ENCODE measurements around the gene VEZT.
"Not testable (repeated sequence)": the region's sequence is repeated elsewhere in the genome, so short reads cannot be mapped to it uniquely, and the experiment has no call there.

VEZT gene, protein sequence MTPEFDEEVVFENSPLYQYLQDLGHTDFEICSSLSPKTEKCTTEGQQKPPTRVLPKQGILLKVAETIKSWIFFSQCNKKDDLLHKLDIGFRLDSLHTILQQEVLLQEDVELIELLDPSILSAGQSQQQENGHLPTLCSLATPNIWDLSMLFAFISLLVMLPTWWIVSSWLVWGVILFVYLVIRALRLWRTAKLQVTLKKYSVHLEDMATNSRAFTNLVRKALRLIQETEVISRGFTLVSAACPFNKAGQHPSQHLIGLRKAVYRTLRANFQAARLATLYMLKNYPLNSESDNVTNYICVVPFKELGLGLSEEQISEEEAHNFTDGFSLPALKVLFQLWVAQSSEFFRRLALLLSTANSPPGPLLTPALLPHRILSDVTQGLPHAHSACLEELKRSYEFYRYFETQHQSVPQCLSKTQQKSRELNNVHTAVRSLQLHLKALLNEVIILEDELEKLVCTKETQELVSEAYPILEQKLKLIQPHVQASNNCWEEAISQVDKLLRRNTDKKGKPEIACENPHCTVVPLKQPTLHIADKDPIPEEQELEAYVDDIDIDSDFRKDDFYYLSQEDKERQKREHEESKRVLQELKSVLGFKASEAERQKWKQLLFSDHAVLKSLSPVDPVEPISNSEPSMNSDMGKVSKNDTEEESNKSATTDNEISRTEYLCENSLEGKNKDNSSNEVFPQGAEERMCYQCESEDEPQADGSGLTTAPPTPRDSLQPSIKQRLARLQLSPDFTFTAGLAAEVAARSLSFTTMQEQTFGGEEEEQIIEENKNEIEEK

DNA sequence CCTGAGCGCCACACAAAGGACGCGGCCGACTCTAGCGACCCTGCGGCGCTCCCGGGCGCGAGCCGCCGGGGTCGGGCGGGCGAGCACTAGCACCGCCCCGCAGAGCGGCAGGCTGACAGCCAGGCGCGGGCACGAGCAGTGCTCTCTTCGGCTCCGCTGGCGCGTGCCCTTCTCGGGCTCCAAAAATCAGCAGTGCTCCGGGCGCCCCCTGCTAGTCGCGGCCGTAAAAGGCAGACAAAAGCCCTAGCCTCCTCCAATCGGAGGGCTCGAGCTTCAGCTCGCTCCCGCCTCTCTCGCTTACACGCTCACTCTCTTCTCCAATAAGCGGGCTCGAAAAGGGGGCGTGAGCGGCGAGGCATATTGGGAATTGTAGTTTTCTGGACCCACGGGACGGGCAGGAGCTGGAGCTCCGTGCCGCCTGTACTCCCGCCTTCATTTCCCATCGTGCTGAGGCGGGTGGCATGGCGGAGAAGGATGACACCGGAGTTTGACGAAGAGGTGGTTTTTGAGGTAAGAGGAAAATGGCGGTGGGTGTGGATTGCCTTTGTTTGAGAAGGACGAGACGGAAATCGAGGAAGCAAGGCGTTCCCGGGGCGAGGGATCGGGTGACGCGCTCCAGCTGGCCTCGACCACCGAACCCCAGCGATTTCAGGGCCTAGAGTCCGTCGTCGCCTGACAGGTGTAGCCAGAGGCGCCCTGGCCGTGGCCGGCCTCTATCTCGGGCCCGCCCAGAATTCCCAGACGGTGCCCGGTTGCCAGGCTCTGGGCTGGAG is at the start of gene VEZT, which contains the start of gene FGD6:
VEZT (plus strand) TSS at position 431 of the 773 bp plus-strand sequence; CDS start at position 475, 44 bp downstream.
FGD6 (minus strand) TSS at position 91 of the 773 bp plus-strand sequence. CDS start 227 bp downstream, outside the sequence.
- DNase-seq = peak; percentile 96

DNA sequence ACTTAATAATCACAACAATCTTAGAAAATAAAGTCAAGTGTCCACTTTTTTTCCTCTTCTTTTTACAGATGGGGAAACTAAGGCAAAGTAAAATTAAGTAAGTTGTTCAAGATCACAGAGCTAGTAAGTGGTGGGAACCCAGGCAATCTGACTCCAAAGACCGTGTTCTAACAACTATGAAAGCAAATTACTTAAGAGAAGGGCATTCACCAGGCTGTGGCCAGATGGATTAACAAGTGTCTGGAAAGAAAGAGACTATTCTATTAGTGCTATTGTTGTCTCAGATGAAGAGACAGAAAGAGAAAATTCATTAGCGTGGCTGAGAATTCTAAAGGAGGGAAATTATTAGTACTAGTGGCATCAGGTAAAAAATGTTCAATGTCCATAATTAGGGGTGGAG is 48.9 kb upstream of the VEZT start:
- no peak for DNase-seq

DNA sequence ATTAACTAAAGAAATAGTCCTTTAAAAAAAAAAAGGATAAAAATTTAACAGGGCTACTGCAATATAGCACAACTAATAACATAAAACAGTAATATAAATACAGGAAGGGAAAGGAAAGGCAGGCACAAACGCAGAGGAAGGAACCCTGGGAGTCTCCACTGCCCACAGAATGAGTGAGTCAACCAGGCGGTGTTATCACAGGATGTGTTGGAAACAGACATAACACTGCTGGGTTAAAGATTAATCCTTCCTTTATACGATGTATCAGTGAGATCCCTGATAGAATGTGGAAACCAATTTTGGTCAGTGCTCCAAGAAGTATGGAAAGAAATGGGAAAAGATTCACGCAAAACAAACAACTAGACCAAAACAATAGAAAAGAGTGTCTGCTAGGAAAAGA is 48.2 kb upstream of the VEZT start:
- no peak for DNase-seq

DNA sequence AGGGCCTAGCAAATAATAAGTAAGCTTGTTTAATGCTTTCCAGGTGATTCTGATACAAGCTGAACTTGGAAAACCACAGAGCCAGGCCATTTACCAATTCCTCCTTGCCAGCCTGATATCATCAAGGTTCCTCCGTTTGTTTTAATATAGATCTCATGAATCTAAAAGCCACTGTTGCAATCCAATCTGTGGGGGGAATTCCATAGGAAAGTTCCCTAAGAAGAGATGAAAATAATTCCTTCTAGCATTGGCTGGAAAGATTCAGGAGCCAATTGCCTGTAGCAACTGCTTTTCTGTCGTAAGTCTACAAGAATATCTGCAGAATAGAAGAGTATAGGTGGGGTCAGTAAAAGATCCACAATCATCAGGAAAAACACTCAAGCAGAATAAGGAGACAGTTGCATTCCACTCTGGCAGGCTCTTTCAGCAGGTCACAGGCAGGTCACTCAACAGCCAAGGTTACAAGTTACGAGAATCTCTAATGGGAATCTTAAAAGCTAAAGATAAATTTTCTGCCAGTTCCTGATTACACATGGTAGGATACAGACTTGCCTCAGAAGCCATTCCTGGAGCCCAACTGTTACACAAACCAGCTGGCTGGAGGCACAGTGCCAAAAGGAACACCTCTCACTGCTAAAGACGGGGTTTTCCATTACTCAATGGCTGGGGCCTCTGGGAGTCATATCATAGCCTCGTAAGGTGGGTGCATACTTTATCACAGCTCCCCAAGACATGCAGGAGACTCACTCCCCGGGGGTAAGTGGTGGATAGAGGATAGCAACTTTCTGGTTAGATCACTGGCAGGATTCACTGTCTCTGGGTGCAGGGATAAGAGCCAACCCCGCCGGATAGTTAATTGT is 44.0 kb upstream of the VEZT start:
- no peak for DNase-seq

DNA sequence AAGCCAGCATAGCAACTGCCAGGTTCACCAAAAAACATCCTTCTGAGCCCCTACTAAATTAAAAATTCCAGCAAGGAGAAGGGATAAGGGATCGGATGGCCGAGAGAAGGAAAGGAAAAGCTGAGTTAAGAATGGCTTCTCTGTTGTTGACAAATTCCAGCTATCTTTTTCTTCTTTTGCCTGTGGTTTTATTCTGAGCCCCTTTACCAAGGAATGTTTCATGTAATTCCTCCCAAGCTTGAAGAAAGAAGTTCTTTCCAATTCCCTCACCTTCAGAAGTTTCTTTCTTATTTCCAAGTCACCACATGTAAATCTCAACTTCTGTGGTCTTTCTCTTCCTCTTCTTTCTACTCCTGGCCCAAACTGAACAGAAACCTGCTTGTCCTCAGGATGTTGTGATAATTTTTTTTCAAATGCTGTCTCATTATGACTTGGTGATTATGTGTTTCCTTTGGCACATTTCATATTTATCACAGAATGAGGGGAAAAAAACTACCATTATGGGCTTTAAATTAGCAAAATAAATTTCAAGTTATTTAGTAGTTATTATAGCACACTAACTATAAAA is 40.3 kb upstream of the VEZT start:
- no peak for DNase-seq

DNA sequence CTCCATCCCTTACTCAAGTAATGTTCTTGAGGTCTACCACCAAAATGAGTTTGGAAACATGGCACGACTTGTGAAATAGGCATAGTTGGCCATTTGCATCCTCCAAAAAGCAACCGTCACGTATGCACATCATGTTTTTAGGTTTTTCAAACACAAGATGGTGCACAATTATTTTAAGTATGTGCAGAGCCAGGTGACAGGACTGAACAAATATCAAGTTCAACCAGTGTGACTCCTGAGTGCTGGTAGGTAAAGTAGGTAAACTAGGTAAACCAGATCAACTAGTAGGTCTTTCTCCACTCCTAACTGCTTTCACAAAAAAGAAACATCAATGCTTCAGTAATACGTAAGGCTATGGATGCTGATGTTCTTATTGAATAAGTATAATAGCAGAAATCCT is 39.5 kb upstream of the VEZT start:
- DNase-seq = no peak

DNA sequence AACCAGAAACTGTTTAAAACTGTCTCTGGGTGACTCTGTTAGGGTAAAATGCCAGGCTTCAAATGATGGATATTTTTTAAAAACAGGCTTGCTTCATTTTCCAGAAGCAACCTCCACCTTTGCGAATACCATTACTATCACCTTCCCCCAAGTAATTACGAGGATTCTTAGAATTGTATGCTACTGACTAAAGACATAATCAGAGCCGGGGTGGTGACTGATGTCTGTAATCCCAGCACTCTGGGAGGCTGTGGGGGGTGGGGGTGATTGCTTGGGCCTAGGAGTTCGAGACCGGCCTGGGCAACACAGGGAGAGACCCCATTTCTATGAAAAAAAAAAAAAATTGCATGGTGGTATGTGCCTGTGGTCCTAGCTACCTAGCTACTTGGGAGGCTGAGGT is 38.6 kb upstream of the VEZT start:
- no peak for DNase-seq

DNA sequence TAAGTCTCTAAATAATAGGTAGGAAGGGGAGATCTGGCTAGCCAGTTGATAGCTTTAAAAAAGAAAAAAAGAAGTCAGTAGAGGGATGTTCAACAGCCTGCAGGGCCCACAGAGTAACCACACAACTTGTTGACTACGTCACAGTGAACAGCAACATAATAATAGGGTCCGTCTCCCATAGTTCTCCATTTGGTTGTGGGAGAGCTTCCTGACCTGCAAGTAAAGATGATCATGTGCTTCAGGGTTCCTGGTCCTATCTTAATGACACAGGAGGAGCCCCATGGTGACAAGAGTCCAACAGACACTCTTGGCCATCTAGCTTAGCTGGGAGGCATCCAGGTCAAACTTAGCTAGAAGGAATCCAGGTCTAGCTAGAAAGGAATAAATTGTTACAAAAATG is 36.5 kb upstream of the VEZT start:
- no peak for DNase-seq

DNA sequence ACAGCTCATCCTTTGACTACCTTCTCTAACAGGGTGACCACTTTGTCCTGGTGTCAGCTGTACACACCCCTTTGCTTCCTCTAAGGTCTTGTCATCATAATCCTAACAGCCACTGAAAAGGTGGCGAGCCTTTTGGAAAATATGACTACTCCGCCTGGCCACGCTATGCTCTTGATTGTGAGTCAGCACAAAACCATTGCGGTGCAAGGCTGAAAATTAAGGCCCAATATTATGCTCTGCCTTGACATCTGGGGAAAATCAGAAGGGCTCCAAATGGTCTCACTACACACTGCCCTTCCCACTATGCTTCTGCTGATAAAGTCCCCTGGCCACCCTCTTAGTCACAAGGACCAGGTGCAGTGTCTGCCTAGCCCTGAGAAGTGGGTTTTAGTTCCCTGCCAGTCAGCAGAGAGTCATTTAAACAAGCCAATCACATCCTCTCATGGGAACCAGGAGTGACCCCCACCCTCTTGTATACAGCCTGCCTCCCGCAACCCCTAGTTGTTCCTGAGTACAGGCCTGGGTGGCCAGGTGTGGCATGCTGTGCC is 34.7 kb upstream of the VEZT start:
- DNase-seq = no peak

DNA sequence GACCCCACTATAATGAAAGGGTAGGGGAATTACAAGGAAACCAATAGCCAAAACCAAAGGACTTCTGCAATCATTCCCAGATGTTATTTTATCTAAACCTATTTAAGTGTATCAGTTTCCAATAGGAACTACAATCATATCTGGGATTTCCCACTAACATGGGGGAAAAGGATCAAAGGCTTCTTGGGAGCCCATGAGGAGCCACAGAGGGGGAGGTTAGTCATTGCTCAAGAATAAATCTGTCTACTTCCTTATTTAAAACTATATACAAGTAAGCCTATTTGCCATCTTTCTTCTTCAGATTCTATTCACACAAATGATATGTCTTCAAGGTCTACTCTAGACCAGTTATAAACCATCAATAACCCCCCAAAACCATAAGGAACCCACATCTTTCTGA is 33.5 kb upstream of the VEZT start:
- DNase-seq = no peak

DNA sequence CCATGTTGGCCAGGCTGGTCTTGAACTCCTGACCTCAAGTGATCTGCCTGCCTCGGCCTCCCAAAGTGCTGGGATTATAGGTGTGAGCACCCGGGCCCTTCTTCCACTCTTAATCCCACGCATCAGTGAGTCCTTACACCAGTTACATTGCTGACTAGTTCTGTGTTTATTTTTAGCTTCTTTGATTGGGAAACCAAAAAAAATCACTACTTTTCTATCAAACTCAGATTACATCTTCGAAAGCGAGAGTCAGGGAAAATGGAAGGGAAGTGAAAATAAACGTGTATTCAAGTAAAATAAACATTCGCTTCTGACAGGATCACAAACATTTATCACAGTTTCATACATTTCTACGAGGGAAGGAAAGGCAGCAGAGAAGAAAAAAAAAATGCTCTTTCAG is 32.5 kb upstream of the VEZT start:
- no peak for DNase-seq

DNA sequence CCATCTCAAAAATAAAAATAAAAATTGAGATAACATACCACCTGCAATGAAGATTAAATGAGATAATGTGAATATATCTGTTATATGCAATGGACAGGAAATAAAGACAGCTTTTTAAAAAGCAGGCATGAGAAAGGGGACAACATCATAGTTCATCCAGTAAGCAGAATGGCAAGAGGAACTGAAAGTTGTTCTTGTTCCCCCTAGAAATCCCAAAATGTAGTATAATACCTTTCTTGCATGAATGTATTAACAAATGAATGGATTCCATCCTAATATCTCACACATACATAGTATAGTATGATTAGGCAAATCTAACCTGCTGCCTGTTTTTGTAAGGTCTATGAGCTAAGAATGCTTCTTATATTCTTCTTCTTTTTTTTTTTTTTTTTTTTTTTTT is 31.8 kb upstream of the VEZT start:
- DNase-seq = no peak

DNA sequence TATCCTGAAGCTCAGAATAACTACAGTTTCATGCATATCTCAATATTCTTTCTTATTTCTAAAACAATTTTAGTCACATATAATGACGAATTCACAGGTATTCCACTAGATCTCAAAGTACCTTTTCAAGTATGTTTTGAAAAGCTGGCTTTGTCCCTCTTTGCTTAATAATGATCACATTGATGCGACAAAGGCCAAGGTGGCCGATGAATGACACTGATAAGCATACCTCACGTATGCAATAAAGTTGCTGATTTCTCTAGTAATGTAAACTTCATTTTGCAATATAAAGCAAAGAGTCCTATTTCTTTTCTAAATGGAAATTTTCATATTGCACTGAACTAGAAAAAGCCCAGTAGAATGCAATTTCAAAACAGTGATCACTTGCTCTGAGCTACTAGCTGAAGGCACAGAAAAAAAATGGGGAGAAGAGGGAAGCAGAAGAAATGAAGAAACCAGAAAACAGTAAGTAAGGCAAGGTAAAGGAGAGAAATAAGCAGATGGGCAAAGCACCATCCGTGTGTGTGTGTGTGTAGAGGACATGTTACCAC is 29.7 kb upstream of the VEZT start:
- no peak for DNase-seq

DNA sequence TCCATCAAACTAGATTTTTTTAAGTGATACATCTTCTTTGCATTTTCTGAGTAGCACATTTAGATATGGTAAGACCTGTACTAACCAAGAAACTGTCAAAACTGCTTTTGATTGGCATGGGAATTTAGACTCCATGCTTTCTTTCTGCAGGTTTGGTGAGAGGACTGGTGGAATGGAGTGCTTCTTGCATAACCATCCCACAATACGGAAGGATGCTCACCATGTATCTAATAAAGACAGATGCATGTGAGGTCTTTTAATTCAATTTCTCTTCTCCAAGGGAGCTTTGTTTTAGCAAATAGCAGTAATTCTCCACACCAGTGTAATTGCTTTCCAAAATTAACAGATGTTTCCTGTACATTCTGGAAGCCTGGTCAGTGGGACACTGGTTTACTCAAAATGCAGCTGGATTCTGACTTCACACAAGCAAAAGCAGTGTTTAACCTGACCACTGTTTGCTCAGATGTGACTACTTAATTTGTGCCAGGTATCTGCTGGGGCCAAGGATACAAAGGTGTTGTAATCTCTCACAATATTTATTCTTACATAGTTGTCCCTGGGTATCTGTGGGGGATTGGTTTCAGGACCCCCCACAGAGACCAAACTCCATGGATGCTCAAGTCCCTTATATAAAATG is 26.4 kb upstream of the VEZT start:
- no peak for DNase-seq

DNA sequence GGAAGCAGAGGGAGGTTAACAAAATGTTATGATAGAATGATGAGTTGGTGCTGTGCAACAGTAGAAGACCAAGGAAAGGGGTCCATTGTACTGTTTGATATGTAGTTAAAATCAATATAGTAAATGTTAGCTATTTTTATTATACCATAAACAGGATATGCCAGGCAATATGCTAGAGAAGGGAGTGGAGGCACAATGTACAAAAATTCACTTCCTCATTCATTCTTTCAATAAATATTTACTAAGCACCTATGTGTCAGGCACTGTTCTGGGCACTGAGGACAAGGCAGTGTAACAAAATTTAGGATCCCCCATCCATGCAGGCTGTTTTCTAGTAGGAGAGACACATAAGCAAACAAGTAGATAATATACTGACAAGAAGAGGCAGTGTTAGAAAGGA is 25.3 kb upstream of the VEZT start:
- no peak for DNase-seq

DNA sequence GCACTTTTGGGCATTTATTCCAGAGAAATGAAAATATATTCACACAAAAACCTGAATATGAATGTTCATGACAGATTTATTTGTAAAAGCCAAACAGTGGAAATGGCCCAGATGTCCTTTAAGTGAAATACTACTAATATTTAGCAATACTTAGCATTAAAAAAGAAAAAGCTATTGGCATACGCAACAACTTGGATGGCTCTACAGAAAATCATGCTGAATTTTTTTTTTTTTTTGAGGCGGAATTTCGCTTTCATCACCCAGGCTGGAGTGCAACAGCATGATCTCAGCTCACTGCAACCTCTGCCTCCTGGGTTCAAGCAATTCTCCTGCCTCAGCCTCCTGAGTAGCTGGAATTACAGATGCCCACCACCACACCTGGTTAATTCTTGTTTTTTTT is 24.5 kb upstream of the VEZT start:
- DNase-seq = no peak

DNA sequence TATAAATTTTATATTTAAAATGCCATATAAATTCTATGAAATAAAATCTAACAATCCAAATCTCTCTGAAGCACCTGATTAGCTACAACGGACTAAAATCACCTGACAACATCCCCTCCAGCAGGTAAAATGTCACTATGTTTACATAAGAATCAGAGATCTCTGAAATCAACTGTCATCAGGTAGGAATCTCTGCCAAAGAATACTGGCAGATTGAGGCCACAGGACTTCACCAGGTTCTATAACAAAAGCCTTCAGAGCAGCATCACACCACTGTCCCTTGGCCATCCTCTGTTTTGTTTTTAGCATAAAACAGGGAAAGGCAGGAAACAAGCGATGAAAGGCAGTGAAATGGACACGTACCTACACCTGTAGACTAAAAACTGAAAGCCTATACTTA is 22.5 kb upstream of the VEZT start:
- DNase-seq = no peak

DNA sequence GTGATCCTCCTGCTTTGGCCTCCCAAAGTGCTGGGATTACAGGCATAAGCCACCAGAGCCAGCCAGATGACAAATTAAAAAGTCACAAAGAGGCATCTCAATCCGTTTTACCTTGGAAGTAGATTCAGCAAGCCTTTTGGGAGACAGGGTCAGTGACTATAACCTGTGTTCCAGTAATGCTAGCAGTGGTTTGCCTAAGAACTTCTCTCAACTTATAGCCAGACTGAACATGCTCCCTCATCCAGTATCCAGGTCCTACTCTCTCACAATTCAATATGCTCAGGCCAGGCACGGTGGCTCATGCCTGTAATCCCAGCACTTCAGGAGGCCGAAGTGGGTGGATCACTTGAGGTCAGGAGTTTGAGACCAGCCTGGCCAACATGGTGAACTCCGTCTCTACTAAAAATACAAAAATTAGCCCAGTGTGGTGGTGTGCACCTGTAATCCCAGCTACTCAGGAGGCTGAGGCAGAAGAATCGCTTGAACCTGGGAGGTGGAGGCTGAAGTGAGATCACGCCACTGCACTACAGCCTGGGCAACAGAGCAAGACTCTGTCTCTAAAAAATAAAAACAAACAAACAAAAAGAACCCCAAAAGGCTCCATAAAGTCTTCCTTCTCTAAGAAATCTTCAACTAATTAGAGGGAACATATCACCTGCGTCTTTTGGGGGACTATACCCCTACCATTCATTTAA is 20.6 kb upstream of the VEZT start:
- DNase-seq = not testable (repeated sequence)

DNA sequence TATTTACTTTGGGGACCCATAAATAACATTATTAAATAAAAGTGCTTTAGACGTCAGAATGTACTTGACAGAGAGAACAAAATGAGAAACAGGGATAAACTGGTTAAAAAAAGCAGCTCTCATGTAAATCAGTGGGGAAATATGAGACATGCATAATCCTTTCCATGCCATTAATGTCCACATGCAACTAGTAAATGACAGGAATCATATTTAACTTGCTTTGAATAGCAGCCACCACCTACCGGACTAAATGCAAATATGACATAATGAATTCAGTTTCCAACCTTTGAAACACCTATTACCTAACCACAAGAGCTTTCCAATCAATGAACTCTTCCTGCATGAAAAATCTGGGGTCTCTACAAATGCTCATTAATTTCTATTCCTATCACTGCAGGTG is 20.0 kb upstream of the VEZT start:
- no peak for DNase-seq

DNA sequence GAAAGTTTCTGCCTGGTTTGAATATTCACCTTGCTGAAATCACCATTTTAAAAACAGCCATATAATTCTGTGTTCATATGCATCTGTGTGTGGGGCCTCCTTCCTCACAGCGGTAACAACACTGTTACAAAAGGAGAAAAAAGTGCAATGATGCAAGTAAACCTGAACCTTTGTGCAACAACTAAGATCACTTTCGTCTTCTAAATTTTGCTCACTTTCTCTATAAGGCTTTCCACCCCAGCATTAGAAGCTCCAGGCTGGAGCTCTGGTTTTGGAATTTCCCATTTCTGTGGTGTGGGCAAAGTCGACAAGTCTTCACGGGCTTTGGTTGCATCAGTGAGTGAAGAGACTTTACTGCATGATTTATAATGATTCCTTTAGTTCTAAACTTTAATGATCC is 18.7 kb upstream of the VEZT start:
- DNase-seq = no peak
